C4-2B (cell line): ENCODE measurements around the gene AOC1.

Source experiments
- ZFX ChIP-seq: fragments of 450-650 bp; IDR thresholded peaks from 2 replicates; pipeline ENCODE4 v1.6.1; 2017
- TF ChIP-seq, protein P1 (sequence below): fragments of 450-650 bp; conservative IDR thresholded peaks from 2 replicates; pipeline ENCODE4 v1.5.1; 2017; ENCODE audit warnings: mild to moderate bottlenecking

GRCh38 chr7:150823043-150823442, 29.3 kb upstream of the AOC1 start:
- TF ChIP-seq, protein P1, sequence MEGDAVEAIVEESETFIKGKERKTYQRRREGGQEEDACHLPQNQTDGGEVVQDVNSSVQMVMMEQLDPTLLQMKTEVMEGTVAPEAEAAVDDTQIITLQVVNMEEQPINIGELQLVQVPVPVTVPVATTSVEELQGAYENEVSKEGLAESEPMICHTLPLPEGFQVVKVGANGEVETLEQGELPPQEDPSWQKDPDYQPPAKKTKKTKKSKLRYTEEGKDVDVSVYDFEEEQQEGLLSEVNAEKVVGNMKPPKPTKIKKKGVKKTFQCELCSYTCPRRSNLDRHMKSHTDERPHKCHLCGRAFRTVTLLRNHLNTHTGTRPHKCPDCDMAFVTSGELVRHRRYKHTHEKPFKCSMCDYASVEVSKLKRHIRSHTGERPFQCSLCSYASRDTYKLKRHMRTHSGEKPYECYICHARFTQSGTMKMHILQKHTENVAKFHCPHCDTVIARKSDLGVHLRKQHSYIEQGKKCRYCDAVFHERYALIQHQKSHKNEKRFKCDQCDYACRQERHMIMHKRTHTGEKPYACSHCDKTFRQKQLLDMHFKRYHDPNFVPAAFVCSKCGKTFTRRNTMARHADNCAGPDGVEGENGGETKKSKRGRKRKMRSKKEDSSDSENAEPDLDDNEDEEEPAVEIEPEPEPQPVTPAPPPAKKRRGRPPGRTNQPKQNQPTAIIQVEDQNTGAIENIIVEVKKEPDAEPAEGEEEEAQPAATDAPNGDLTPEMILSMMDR, result no peak
- TF ChIP-seq ZFX, result no peak
